ENCODE data around the gene RALGAPB.

DNA sequence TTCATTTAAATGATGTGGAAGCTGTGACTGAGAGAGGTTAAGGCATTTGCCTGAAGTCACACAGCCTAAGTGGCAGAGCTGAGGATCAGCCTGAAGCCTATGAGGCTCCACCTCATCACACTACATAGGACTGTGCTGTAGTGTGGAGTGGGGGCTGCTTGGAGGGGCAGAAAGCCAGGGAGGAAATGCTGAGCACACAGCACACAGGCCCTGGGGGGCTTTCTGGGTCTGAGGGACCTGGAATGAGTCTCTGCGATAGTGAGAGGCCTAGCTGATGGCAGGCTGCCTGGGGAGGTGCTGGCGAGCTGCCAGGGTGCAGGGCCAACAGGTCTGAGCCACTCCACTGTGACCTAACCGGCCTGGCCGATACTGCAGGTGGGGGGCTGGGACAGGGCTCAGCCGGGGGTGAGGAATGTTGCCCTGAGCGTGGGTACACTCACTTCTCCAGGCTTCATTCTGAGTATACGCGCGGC lies 126.8 kb downstream of the RALGAPB start:
- TF ChIP-seq, protein P1, sequence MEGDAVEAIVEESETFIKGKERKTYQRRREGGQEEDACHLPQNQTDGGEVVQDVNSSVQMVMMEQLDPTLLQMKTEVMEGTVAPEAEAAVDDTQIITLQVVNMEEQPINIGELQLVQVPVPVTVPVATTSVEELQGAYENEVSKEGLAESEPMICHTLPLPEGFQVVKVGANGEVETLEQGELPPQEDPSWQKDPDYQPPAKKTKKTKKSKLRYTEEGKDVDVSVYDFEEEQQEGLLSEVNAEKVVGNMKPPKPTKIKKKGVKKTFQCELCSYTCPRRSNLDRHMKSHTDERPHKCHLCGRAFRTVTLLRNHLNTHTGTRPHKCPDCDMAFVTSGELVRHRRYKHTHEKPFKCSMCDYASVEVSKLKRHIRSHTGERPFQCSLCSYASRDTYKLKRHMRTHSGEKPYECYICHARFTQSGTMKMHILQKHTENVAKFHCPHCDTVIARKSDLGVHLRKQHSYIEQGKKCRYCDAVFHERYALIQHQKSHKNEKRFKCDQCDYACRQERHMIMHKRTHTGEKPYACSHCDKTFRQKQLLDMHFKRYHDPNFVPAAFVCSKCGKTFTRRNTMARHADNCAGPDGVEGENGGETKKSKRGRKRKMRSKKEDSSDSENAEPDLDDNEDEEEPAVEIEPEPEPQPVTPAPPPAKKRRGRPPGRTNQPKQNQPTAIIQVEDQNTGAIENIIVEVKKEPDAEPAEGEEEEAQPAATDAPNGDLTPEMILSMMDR (optimal IDR thresholded peaks at IDR 0.05 in 1 of 3, IDR thresholded peaks at IDR 0.05 in 1 of 3, conservative IDR thresholded peaks at IDR 0.05 in 1 of 3; ENCODE audit: extremely low read depth in 1 of 3, insufficient read depth in 2 of 3, low read length in 3 of 3) = no peak
- no peak for TF ChIP-seq EZH2 (IDR thresholded peaks at IDR 0.05; ENCODE audit: low read length)

Measured in keratinocyte (primary cell).